GM18508 (cell line): ENCODE measurements around the gene PRKAR2A.
"Not testable (repeated sequence)": the region's sequence is repeated elsewhere in the genome, so short reads cannot be mapped to it uniquely, and the experiment has no call there.

Experiments
- ATAC-seq: cut with Tn5 transposase; IDR thresholded peaks from one replicate; pipeline ENCODE4 v1.9.1; 2021; ENCODE audit warnings: moderate number of reproducible peaks; ENCODE audit not compliant: insufficient read depth, unreplicated experiment

The PRKAR2A gene

GRCh38 chr3:48738144-48738536 is 109.5 kb downstream of the PRKAR2A start:
- no peak for ATAC-seq

GRCh38 chr3:48735075-48735767 is 112.5 kb downstream of the PRKAR2A start:
- ATAC-seq, result not testable (repeated sequence)

- ATAC-seq, result not testable (repeated sequence)
Observed at GRCh38 chr3:48734541-48734940, 113.1 kb downstream of the PRKAR2A start.

- ATAC-seq, result not testable (repeated sequence)
Observed at GRCh38 chr3:48733752-48734518, 113.7 kb downstream of the PRKAR2A start.

GRCh38 chr3:48727511-48727910 is 120.2 kb downstream of the PRKAR2A start:
- no peak for ATAC-seq

GRCh38 chr3:48725185-48725855 is 122.4 kb downstream of the PRKAR2A start:
- ATAC-seq, result not testable (repeated sequence)

- no peak for ATAC-seq
Observed at GRCh38 chr3:48723725-48724124, 123.9 kb downstream of the PRKAR2A start.

- ATAC-seq, result not testable (repeated sequence)
Observed at GRCh38 chr3:48723293-48723692, 124.4 kb downstream of the PRKAR2A start.

GRCh38 chr3:48716982-48717746 is 130.5 kb downstream of the PRKAR2A start, which contains the start of gene IP6K2:
TSS of gene IP6K2 (minus strand) at chr3:48717221. CDS start at chr3:48695291, 21,930 bp downstream.
- peak; percentile 73 for ATAC-seq

- ATAC-seq, result no peak
Observed at GRCh38 chr3:48716508-48716981, 131.1 kb downstream of the PRKAR2A start.

- ATAC-seq, result no peak
Observed at GRCh38 chr3:48715174-48715800, 132.4 kb downstream of the PRKAR2A start.

GRCh38 chr3:48711727-48712126 is 135.9 kb downstream of the PRKAR2A start:
- no peak for ATAC-seq

- no peak for ATAC-seq
Observed at GRCh38 chr3:48709051-48709461, 138.6 kb downstream of the PRKAR2A start.

GRCh38 chr3:48708481-48708889 is 139.2 kb downstream of the PRKAR2A start:
- ATAC-seq, result no peak

GRCh38 chr3:48707157-48707556 is 140.5 kb downstream of the PRKAR2A start:
- no peak for ATAC-seq

- no peak for ATAC-seq
Observed at GRCh38 chr3:48702320-48702920, 145.3 kb downstream of the PRKAR2A start.

GRCh38 chr3:48700731-48701405 is 146.8 kb downstream of the PRKAR2A start:
- no peak for ATAC-seq

GRCh38 chr3:48698891-48699290 is 148.8 kb downstream of the PRKAR2A start:
- ATAC-seq, result no peak

- ATAC-seq, result no peak
Observed at GRCh38 chr3:48697952-48698351, 149.7 kb downstream of the PRKAR2A start.
